SKM-1 treated with dmso at 0.1 percent for 144 hours (cell line): ENCODE results near the gene FBLN1.
"Not testable (repeated sequence)": the region's sequence is repeated elsewhere in the genome, so short reads cannot be mapped to it uniquely, and the experiment has no call there.

ENCODE experiments used
- DNase-seq: peaks from one replicate; lab custom pipeline; 2025; ENCODE audit not compliant: unreplicated experiment; lab: John Stamatoyannopoulos, UW

The FBLN1 gene

GRCh38 chr22:45599836-45600577, 97.3 kb downstream of the FBLN1 start:
- no peak for DNase-seq

- DNase-seq = no peak
Observed at GRCh38 chr22:45600790-45601730, 98.4 kb downstream of the FBLN1 start.

GRCh38 chr22:45602004-45602733, 99.5 kb downstream of the FBLN1 start:
- no peak for DNase-seq

- no peak for DNase-seq
Observed at GRCh38 chr22:45602824-45603595, 100.3 kb downstream of the FBLN1 start.

GRCh38 chr22:45603619-45604018, 100.9 kb downstream of the FBLN1 start:
- no peak for DNase-seq

DNA sequence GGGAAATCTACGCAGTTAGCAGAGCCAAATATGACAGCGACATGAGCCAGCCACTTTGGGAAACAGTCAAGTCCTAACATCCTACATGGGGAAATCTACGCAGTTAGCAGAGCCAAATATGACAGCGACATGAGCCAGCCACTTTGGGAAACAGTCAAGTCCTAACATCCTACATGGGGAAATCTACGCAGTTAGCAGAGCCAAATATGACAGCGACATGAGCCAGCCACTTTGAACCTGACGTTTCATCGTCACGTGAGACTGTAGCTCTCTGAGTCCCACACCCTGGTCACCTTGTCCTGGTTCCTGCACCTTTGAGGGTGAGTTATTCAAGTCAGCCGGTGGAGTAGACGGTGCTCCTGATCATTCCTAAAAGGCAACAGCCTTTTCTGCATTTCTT, 105.4 kb downstream of the FBLN1 start:
- not testable (repeated sequence) for DNase-seq

DNA sequence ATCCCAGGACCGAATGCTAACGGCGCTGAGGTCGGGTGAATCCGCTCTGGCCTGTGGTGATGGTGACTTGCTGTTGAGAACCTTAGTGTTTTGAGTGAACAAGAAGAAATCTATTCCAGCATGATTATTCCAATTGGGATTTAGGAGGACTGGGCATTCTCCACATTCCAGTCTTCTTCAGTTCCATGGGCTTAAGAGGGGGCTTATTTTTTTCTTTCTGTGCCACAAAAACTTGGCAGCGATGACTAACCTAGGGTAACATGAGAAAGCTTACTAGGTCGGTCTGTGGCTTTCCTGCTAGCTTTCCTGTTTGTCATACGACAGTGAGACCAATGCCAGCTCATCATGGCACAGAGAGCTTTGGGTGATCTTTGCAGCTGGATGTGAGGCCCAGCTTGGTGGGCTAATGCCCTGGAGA, 106.1 kb downstream of the FBLN1 start:
- no peak for DNase-seq

- DNase-seq = no peak
Observed at GRCh38 chr22:45612451-45612901, 109.8 kb downstream of the FBLN1 start.

DNA sequence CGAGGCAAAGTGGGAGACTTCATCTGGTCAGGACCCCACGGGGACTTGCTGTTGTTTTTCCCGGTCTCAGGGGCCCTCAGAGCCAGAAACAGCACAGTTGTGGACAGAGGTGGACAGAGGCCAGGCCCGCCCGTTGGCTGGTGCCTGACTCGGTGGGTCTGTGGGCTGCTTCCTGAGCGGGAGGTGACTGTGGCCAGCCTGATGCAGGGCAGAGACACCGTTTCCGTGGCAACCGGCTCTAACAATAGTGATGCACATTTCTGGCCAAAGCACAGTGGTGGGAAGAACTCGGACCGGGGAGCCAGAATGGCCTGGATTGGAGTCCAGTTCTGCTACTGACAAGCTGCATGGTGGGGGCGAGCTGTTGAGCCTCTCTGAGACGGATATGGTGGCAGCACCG, 110.3 kb downstream of the FBLN1 start:
- no peak for DNase-seq

GRCh38 chr22:45615364-45615763, 112.7 kb downstream of the FBLN1 start:
- DNase-seq = no peak

GRCh38 chr22:45616432-45616831, 113.7 kb downstream of the FBLN1 start:
- no peak for DNase-seq

DNA sequence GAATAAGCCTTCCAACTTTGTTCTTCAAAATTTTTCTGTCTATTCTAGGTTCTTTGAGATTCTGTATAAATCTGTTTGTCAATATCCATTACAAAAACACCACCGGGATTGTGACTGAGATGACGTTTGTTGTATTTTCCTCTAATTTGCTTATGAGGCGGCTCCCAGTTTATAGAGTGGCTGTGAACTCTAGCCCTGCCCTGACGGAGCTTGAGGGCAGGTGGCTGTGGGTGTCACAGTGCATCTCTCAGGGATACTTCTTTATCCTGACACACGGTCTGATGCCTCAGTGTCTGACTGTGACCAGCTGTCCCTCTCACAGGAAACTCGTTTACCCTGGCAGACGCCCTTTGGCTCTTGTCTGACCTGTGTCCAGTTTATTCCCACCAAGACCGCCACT, 115.3 kb downstream of the FBLN1 start:
- no peak for DNase-seq

- DNase-seq = no peak
Observed at GRCh38 chr22:45620706-45621105, 118.0 kb downstream of the FBLN1 start.

- DNase-seq = no peak
Observed at GRCh38 chr22:45621836-45622600, 119.3 kb downstream of the FBLN1 start.

GRCh38 chr22:45623464-45624145, 120.9 kb downstream of the FBLN1 start:
- DNase-seq = not testable (repeated sequence)

DNA sequence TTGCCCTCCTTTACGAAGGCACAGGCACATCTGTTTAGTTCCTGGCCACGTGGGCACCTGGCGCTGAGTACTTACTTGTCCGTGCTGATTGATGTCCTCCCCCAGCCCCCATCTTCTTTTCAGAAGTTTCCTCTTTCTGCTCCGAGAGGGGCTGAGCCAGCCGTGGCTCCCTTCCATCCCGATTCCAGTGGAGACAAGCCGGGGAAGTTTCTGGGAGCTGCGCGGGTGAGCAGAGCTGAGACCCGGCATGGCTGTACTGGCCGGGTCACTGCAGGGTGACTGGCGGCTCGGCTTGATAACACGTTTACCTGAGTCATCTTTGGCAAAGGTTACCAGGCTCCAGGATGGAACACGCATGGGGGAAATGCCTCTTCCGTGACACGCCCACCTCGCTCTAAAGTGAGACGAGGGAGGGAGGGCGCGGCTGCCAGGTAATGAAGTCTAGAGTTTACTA, 123.5 kb downstream of the FBLN1 start:
- DNase-seq = no peak

GRCh38 chr22:45627489-45628233, 125.0 kb downstream of the FBLN1 start:
- DNase-seq = no peak

GRCh38 chr22:45628515-45628914, 125.8 kb downstream of the FBLN1 start:
- no peak for DNase-seq
